Liver (tissue), 3 donors: ENCODE measurements around the gene ARSB.

Experiments
- FOXA1 ChIP-seq: IDR thresholded peaks from 2 replicates; pipeline ENCODE4 v1.6.1; 2016; ENCODE audit warnings: antibody characterized with exemption
- FOXA2 ChIP-seq: IDR thresholded peaks from 2 replicates; pipeline ENCODE4 v1.6.1; 2016; ENCODE audit warnings: antibody characterized with exemption
- RAD21 ChIP-seq, 2 donors: IDR thresholded peaks; 2 replicates each; pipeline ENCODE4 v1.6.1; 2016; ENCODE audit warnings: antibody characterized with exemption in 2 of 2, mild to moderate bottlenecking in 2 of 2
- SP1 ChIP-seq: IDR thresholded peaks from 2 replicates; pipeline ENCODE4 v1.6.1; 2018; ENCODE audit warnings: antibody characterized with exemption, mild to moderate bottlenecking
- YY1 ChIP-seq: IDR thresholded peaks from 2 replicates; pipeline ENCODE4 v1.6.1; 2016; ENCODE audit warnings: antibody characterized with exemption, mild to moderate bottlenecking
- TF ChIP-seq, protein P1 (sequence below): fragments of 150-350 bp; IDR thresholded peaks from 2 replicates; pipeline ENCODE4 v1.5.1; 2017; ENCODE audit warnings: improper control_type of control experiment, low read depth, low read length; ENCODE audit not compliant: missing input control
- TF ChIP-seq, protein P2 (sequence below): IDR thresholded peaks from 2 replicates; pipeline ENCODE4 v1.6.1; 2016; ENCODE audit warnings: antibody characterized with exemption
- donor health status: healthy.
- donor health status: healthy.

DNA sequence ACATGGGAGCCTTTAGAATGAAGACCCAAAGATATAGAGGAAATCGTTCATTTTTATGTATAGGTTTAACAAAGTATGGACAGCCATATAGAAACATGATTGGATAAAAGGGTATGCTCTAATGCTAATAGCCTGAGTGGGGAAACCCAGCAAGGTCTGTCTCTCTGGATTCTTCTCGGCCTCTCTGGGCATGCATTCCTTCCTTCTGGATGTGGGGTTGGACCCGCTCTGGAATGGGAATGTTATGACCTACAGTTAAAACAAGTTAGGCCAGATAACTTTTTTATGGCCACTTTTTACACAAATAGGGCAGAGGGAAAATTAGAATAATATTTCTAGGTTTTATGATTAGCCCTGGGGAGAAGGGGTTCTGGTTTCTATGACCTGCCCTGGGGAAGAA, 103.2 kb downstream of the ARSB start:
- TF ChIP-seq RAD21 (IDR thresholded peaks at IDR 0.05) (no peak), FOXA2 (no peak), SP1 (no peak), FOXA1 (no peak), YY1 (no peak)
- TF ChIP-seq, protein P1, sequence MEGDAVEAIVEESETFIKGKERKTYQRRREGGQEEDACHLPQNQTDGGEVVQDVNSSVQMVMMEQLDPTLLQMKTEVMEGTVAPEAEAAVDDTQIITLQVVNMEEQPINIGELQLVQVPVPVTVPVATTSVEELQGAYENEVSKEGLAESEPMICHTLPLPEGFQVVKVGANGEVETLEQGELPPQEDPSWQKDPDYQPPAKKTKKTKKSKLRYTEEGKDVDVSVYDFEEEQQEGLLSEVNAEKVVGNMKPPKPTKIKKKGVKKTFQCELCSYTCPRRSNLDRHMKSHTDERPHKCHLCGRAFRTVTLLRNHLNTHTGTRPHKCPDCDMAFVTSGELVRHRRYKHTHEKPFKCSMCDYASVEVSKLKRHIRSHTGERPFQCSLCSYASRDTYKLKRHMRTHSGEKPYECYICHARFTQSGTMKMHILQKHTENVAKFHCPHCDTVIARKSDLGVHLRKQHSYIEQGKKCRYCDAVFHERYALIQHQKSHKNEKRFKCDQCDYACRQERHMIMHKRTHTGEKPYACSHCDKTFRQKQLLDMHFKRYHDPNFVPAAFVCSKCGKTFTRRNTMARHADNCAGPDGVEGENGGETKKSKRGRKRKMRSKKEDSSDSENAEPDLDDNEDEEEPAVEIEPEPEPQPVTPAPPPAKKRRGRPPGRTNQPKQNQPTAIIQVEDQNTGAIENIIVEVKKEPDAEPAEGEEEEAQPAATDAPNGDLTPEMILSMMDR: no peak
- TF ChIP-seq, protein P2, sequence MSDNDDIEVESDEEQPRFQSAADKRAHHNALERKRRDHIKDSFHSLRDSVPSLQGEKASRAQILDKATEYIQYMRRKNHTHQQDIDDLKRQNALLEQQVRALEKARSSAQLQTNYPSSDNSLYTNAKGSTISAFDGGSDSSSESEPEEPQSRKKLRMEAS: no peak
